Activated naive CD4-positive, alpha-beta T cell treated with anti-CD3 and anti-CD28 coated beads for 36 hours (primary cell): ENCODE data around the gene STX18. TPM values are rescaled to one million over a fixed set of nuclear protein-coding genes. Genes with fewer than 3 reads are reported as not detected.

Experiments used
- CTCF ChIA-PET: fragments of 350-600 bp; sonication (Branson Sonifier 250); formaldehyde crosslinking; loops from one replicate; lab custom pipeline; 2021; ENCODE audit warnings: antibody characterized with exemption; lab: Charles Lee
- DNase-seq: peaks from one replicate; pipeline ENCODE4 v3.0.0-alpha.2; 2020
- H3K27ac Mint-ChIP-seq: one replicate; pipeline ENCODE4 v1.8.0; 2021; ENCODE audit warnings: mild to moderate bottlenecking, mixed read lengths
- H3K27me3 Mint-ChIP-seq: one replicate; pipeline ENCODE4 v1.8.0; 2021; ENCODE audit warnings: low read depth, mixed read lengths
- H3K36me3 Mint-ChIP-seq: one replicate; pipeline ENCODE4 v1.8.0; 2021; ENCODE audit warnings: low read depth, mixed read lengths
- H3K4me1 Mint-ChIP-seq: one replicate; pipeline ENCODE4 v1.8.0; 2021; ENCODE audit warnings: low read depth, mixed read lengths
- H3K4me3 Mint-ChIP-seq: one replicate; pipeline ENCODE4 v1.8.0; 2021; ENCODE audit warnings: mild to moderate bottlenecking, moderate library complexity, mixed read lengths
- H3K9me3 Mint-ChIP-seq: one replicate; pipeline ENCODE4 v1.8.0; 2021; ENCODE audit warnings: mixed read lengths
- intact Hi-C: fragments of 100-400 bp; cut with micrococcal nuclease; formaldehyde crosslinking; loops from one replicate; pipeline ENCODE4 v1.15.1; 2023
- total RNA-seq, 2 experiments: library from RNA; stranded (reverse); gene quantifications; one replicate each; pipeline ENCODE4 v1.2.3, GENCODE V29; 2021

Gene STX18
- total RNA-seq, 2 experiments from 2014 or later = 18.3 to 19.0 TPM

- CTCF ChIA-PET = no interaction called here
- H3K36me3 Mint-ChIP-seq = peaks cover 1% of the 10 kb centered on the region
- intact Hi-C loops = no loop called here
- no peaks in the 10 kb centered on the region for H3K27me3 Mint-ChIP-seq
- DNase-seq = no peak
- H3K4me3 Mint-ChIP-seq = no peak overlapping the region
- no peak overlapping the region for H3K27ac Mint-ChIP-seq
- H3K9me3 Mint-ChIP-seq = no peaks in the 10 kb centered on the region
- H3K4me1 Mint-ChIP-seq = no peaks in the 10 kb centered on the region
These were observed 131.6 kb downstream of the STX18 start for GRCh38 chr4:4410271-4410670.

GRCh38 chr4:4409416-4410115 lies 132.3 kb downstream of the STX18 start:
- Mint-ChIP-seq H3K9me3 (no peaks in the 10 kb centered on the region), H3K4me1 (no peaks in the 10 kb centered on the region), H3K4me3 (no peak overlapping the region), H3K36me3 (peaks cover under 1% of the 10 kb centered on the region), H3K27ac (no peak overlapping the region), H3K27me3 (no peaks in the 10 kb centered on the region)
- DNase-seq = no peak
- CTCF ChIA-PET = no interaction called here
- intact Hi-C loops = no loop called here

GRCh38 chr4:4408576-4409335 lies 133.1 kb downstream of the STX18 start:
- no peaks in the 10 kb centered on the region for H3K36me3 Mint-ChIP-seq
- H3K4me3 Mint-ChIP-seq = no peak overlapping the region
- intact Hi-C loops = no loop called here
- no peaks in the 10 kb centered on the region for H3K9me3 Mint-ChIP-seq
- H3K27me3 Mint-ChIP-seq = no peaks in the 10 kb centered on the region
- no peak for DNase-seq
- no peak overlapping the region for H3K27ac Mint-ChIP-seq
- CTCF ChIA-PET = interaction anchor here (1.6 kb wide), 1 partner anchor 22 kb away, joined by 3 read pairs; no protein-coding TSS in a partner anchor
- H3K4me1 Mint-ChIP-seq = no peaks in the 10 kb centered on the region

GRCh38 chr4:4408132-4408523 lies 133.7 kb downstream of the STX18 start:
- Mint-ChIP-seq H3K27me3 (no peaks in the 10 kb centered on the region), H3K4me3 (no peak overlapping the region), H3K4me1 (no peaks in the 10 kb centered on the region), H3K9me3 (no peaks in the 10 kb centered on the region), H3K27ac (no peak overlapping the region), H3K36me3 (no peaks in the 10 kb centered on the region)
- intact Hi-C loops = no loop called here
- CTCF ChIA-PET = interaction anchor here (0.6 to 1.6 kb wide), 2 partner anchors 22 to 156 kb away, joined by 3 to 5 read pairs; no protein-coding TSS in a partner anchor
- DNase-seq = no peak

- Mint-ChIP-seq H3K9me3 (no peaks in the 10 kb centered on the region), H3K27me3 (no peaks in the 10 kb centered on the region), H3K4me3 (no peak overlapping the region), H3K4me1 (no peaks in the 10 kb centered on the region), H3K27ac (no peak overlapping the region), H3K36me3 (no peaks in the 10 kb centered on the region)
- intact Hi-C loops = no loop called here
- no peak for DNase-seq
- CTCF ChIA-PET = interaction anchor here (0.6 to 1.6 kb wide), 2 partner anchors 23 to 156 kb away, joined by 3 to 5 read pairs; no protein-coding TSS in a partner anchor
These were observed 134.3 kb downstream of the STX18 start for GRCh38 chr4:4407299-4408131.

- Mint-ChIP-seq H3K4me3 (no peak overlapping the region), H3K27me3 (no peaks in the 10 kb centered on the region), H3K36me3 (no peaks in the 10 kb centered on the region), H3K4me1 (no peaks in the 10 kb centered on the region), H3K9me3 (no peaks in the 10 kb centered on the region), H3K27ac (no peak overlapping the region)
- CTCF ChIA-PET = interaction anchor here (0.6 to 1.6 kb wide), 2 partner anchors 24 to 332 kb away, joined by 3 to 4 read pairs; no protein-coding TSS in a partner anchor
- no peak for DNase-seq
- intact Hi-C loops = no loop called here
These were observed 135.2 kb downstream of the STX18 start for GRCh38 chr4:4406455-4407298.

- H3K27me3 Mint-ChIP-seq = no peaks in the 10 kb centered on the region
- intact Hi-C loops = no loop called here
- H3K4me3 Mint-ChIP-seq = no peak overlapping the region
- no peaks in the 10 kb centered on the region for H3K4me1 Mint-ChIP-seq
- H3K36me3 Mint-ChIP-seq = no peaks in the 10 kb centered on the region
- no peak for DNase-seq
- H3K27ac Mint-ChIP-seq = no peak overlapping the region
- H3K9me3 Mint-ChIP-seq = no peaks in the 10 kb centered on the region
- CTCF ChIA-PET = no interaction called here
These were observed 136.4 kb downstream of the STX18 start for GRCh38 chr4:4405358-4405962.

- intact Hi-C loops = no loop called here
- Mint-ChIP-seq H3K4me1 (no peaks in the 10 kb centered on the region), H3K27ac (no peak overlapping the region), H3K4me3 (no peak overlapping the region), H3K27me3 (no peaks in the 10 kb centered on the region), H3K9me3 (no peaks in the 10 kb centered on the region), H3K36me3 (peaks cover 3% of the 10 kb centered on the region)
- no peak for DNase-seq
- CTCF ChIA-PET = no interaction called here
These were observed 138.9 kb downstream of the STX18 start for GRCh38 chr4:4402966-4403365.

- no peaks in the 10 kb centered on the region for H3K4me1 Mint-ChIP-seq
- intact Hi-C loops = no loop called here
- peaks cover 3% of the 10 kb centered on the region for H3K36me3 Mint-ChIP-seq
- CTCF ChIA-PET = no interaction called here
- no peak for DNase-seq
- H3K9me3 Mint-ChIP-seq = no peaks in the 10 kb centered on the region
- no peak overlapping the region for H3K4me3 Mint-ChIP-seq
- no peaks in the 10 kb centered on the region for H3K27me3 Mint-ChIP-seq
- no peak overlapping the region for H3K27ac Mint-ChIP-seq
These were observed 140.8 kb downstream of the STX18 start for GRCh38 chr4:4401036-4401435.

GRCh38 chr4:4398430-4398829 lies 143.4 kb downstream of the STX18 start:
- CTCF ChIA-PET = no interaction called here
- no peak for DNase-seq
- no peak overlapping the region for H3K4me3 Mint-ChIP-seq
- no peaks in the 10 kb centered on the region for H3K27me3 Mint-ChIP-seq
- H3K27ac Mint-ChIP-seq = no peak overlapping the region
- no peaks in the 10 kb centered on the region for H3K4me1 Mint-ChIP-seq
- H3K36me3 Mint-ChIP-seq = peaks cover 3% of the 10 kb centered on the region
- intact Hi-C loops = no loop called here
- H3K9me3 Mint-ChIP-seq = no peaks in the 10 kb centered on the region

- no peaks in the 10 kb centered on the region for H3K4me1 Mint-ChIP-seq
- no peak overlapping the region for H3K27ac Mint-ChIP-seq
- no peaks in the 10 kb centered on the region for H3K27me3 Mint-ChIP-seq
- H3K36me3 Mint-ChIP-seq = peaks cover 3% of the 10 kb centered on the region
- no peak overlapping the region for H3K4me3 Mint-ChIP-seq
- intact Hi-C loops = no loop called here
- CTCF ChIA-PET = no interaction called here
- H3K9me3 Mint-ChIP-seq = no peaks in the 10 kb centered on the region
- DNase-seq = no peak
These were observed 144.4 kb downstream of the STX18 start for GRCh38 chr4:4397441-4397819.
